ENCODE data around the gene MYMX.

DNA sequence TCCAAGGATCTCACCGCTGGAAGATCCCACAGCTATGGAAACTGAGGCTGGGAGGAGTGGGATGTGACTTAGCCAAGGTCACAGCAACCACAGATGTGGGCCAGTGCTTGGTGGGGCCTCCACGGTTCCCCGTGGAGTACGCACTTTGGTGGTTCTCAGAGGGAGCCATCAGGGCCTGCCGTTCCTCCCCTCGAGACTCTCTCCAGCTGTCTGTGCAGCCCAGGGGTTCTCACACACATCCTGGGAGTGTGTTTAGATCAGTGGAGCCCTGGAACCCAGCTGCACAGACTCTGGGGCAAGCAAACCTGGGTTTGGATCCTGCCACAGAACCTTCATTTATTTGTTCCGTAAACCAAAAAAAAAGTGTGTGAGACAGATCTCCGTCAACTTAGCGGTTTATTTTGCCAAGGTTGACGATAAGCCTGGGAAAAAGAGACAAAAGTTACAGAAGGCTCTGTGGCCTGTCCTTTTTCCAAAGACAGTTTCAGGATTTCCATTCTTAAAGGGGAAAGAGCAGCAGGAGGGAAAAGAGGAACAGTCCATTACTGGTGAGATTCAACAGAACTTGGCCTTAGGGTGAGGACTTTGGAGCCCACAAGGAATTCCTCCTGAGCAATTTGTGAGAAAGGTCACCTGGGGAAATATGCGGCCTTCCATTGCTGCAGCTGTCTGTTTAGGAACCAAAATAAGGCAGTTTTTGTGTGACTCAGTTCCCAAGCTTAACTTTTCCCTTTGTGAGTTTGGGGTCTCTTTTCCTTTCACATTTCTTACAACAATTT, 13.6 kb upstream of the MYMX start:
- no peak for TF ChIP-seq POLR2A (IDR thresholded peaks at IDR 0.05; ENCODE audit: low read length)
- no peak for TF ChIP-seq GATA1 (IDR thresholded peaks at IDR 0.05; ENCODE audit: low read depth, low read length)
